SK-N-SH treated with all-trans-retinoic acid at 6 μM for 48 hours (cell line): ENCODE results near the gene TRUB1.

ENCODE experiments used
- GLIS3 ChIP-seq: fragments of 250-450 bp; sonication (Bioruptor Pico); IDR thresholded peaks from 2 replicates; pipeline ENCODE4 v1.5.0; 2020; ENCODE audit warnings: mild to moderate bottlenecking, moderate library complexity
- ZC3H10 ChIP-seq: fragments of 250-450 bp; sonication (Bioruptor Pico); IDR thresholded peaks from 2 replicates; pipeline ENCODE4 v1.5.1; 2021; ENCODE audit warnings: mild to moderate bottlenecking, moderate library complexity

DNA sequence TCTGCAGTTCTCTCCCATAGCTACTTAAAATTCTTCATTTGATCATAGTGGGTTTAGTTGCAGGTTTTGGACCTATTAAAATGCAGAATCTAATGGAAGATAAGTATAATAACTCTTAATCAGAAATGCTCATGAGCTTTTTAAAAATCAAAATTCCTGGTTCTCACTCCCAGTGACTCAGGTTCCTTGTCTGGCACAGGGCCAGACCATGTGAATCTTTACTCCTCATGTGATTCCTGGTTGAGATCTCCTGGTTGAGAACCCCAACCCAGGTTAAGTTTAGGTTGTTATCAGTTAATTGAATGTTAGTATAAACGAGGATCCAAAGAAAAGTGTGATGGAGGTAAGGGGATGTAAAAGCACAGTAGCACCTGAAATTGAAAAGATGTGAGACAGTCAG is 17.5 kb upstream of the TRUB1 start:
- TF ChIP-seq GLIS3 (no peak), ZC3H10 (CRISPR knock-in tag) (no peak)
